NCI-H2107 treated with DMSO at 0.1 percent for 48 hours (cell line): ENCODE measurements around the gene SQOR.
A peak's percentile ranks its signal among the peaks of the same experiment; 100 is the strongest.

ENCODE experiments used
- DNase-seq: peaks from one replicate; lab custom pipeline; 2025; ENCODE audit not compliant: unreplicated experiment; lab: John Stamatoyannopoulos, UW

The SQOR gene

GRCh38 chr15:45634432-45635190 is at the start of gene SQOR:
Gene SQOR, plus strand, starts transcription at chr15:45635029. Its CDS starts 23,895 bp downstream, at chr15:45658924.
- DNase-seq = no peak

DNA sequence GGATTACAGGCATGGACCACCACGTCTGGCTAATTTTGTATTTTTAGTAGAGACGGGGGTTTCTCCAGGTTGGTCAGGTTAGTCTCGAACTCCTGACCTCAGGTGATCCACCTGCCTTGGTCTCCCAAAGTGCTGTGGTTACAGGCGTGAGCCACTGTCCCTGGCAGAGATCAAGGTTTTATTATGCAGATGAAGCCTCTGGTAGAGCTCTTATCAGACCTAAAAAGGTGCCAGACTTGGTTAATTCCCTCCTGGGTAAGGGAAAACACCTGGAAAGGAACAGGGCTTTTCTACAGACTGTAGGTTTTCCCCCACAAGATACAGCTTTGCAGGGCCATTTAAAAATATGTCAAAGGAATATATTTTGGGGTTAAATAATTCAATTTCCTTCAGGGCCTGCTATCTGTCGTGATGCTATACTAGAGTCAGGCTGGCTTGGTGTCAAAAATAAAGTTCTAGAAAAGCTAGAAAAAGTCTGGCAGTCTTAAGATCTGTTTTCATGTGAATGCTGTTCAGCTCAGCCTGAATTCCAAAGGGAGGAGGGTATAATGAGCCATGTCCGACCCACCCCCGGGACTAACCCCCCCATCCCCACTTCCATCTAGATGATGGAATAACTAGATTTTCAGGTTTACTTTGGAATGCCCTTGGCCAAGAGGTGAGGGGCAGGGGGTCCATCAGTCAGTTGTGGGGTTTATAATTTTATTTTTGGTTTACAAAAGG is 49.6 kb upstream of the SQOR start:
- no peak for DNase-seq

- DNase-seq = no peak
Observed at GRCh38 chr15:45586125-45586524, 48.7 kb upstream of the SQOR start.

GRCh38 chr15:45586601-45587094 is 48.2 kb upstream of the SQOR start:
- DNase-seq = peak; percentile 37

DNA sequence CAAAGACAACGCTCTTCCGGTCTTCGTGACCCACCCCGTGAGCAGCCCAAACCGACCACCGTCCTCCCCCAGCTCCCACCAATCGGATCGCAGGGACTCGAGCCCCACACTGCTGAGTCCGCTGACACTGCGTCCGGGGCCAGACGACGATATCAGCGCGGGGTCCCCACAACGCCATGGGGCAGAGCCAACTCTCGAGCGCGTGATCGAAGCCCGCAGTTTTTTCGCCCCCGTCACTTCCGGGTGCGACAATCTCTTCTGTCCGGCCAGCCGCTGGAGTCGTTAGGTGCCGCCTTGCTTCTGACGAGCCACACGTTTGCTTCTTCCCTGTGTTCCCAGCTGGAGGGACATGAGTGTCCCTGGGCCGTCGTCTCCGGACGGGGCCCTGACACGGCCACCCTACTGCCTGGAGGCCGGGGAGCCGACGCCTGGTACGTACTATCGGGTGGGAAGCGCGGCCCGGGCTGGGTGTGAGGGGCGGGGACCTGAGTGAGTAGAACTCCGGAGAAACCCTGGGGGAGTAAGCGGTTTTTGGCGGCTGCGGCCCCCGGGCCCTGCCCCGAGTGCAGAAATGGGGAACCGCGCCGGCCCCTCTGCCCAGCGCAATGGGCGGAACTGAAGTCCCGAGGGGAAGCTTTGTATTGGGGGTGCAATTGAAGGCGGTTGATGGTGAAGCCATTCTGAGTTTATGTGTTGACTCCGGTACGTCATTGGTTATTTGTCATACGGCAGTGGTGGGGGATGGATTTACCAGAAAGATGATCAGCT is 47.5 kb upstream of the SQOR start, which contains the start of gene BLOC1S6:
TSS of gene BLOC1S6 (plus strand) at position 285 of the 768 bp plus-strand sequence. CDS start at position 350, 65 bp downstream.
- DNase-seq = peak; percentile 37

- DNase-seq = no peak
Observed at GRCh38 chr15:45587863-45588170, 47.0 kb upstream of the SQOR start.

GRCh38 chr15:45588219-45588875 is 46.5 kb upstream of the SQOR start:
- no peak for DNase-seq

DNA sequence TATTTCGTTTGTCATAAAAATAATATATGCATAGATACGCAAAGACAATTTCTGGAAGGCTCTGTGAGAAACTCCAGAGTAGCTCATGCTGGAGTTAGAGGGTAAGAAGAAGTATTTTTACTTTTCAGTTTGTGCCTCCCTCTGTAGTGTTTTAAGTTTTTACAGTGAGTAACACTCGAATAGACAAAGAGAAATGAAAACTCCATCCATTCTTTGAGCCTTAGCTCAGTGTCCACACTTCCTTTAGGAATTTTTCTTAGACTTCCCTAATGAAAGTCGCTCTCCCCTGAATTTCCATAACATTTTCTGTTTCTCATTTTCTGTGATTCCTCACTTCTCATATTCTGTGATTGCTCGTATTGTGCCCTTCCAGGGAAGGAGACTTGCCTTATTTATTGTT is 45.6 kb upstream of the SQOR start:
- DNase-seq = no peak

DNA sequence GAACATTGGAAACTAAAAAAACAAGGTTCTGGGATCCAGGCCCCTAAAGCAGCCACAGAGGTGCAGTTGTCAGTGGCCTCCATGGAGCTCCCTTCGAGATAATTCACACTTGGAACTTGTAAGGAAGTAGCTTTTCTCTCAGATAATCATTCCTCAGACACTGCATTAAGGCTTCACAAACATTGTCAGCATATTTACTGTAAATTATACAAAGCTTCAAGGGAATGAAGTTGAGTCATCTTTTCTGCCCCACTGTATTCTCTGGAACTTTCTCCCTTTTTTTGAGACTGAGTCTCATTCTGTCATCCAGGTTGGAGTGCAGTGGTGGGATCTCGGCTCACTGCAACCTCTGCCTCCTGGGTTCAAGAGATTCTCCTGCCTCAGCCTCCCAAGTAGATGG is 40.5 kb upstream of the SQOR start:
- no peak for DNase-seq

DNA sequence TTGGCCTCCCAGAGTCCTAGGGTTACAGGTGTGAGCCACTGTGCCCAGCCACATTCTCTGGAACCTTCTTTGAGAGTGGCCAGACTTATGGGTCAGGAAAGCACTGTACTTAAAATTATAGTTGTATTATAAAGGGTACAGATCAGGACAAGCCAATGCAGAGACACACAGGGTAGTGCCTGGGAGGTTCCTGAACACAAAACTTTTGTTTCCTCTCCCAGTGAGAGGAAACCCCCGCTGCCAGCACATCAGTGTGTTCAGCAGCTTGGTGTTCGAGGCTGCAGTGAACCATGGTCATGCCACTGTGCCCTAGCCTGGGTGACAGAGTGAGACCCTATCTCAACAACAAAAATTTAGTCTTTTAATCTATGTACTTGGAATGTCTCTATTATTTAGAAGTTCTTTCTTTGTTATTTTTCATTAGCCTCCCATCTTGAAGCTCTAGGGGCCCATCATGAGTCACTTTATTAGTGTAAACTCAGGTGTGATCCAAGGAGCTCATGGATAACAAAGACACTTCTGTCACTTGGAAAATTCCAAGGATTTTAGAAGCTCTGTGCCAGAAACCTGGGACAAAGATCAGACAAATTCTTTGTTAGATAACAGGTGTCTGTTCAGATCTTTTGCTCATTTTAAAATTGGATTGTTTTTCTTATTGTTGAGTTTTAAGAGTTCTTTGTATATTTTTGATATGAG is 39.8 kb upstream of the SQOR start:
- DNase-seq = no peak

GRCh38 chr15:45603881-45604280 is 30.9 kb upstream of the SQOR start:
- DNase-seq = no peak

DNA sequence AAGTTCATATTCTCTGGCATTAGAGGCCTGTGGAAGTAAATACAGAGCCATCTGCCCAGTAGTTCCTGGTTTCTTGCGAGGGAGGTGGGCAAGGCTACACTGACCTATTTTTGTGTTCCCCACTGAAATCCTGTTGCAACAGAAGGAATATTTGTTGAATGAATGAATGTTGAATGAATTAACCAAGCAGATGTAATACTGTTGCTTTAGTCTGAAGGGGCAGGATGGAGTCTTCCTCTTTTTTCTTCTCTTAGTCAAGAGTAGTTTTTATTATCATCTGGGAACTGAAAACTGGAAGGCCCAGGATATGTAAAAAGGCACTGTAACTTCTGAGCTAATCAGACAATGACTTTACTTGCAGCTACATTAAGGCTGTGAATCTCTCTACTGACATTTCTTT is 30.5 kb upstream of the SQOR start:
- DNase-seq = no peak

GRCh38 chr15:45606413-45606812 is 28.4 kb upstream of the SQOR start:
- no peak for DNase-seq

DNA sequence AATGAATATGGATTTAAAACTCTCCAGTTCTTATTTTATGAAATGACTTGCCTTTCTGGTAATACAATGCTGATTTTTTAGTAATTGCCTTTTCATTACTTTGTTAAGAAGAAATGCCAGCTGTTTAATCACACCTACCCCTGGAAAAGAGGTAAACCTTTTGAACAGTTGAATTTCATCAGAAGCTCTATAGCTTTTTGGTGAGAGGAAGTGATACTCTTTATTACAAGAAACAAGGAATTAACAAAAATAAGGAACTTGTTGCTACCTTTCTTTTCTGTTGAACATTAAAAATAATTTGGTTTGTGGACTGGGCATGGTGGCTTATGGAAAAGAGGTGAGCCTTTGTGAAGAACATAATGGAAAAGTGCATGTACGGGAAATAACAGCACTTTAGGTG is 28.0 kb upstream of the SQOR start:
- no peak for DNase-seq

GRCh38 chr15:45611305-45611704 is 23.5 kb upstream of the SQOR start:
- no peak for DNase-seq

- DNase-seq = no peak
Observed at GRCh38 chr15:45612790-45613415, 21.9 kb upstream of the SQOR start.

DNA sequence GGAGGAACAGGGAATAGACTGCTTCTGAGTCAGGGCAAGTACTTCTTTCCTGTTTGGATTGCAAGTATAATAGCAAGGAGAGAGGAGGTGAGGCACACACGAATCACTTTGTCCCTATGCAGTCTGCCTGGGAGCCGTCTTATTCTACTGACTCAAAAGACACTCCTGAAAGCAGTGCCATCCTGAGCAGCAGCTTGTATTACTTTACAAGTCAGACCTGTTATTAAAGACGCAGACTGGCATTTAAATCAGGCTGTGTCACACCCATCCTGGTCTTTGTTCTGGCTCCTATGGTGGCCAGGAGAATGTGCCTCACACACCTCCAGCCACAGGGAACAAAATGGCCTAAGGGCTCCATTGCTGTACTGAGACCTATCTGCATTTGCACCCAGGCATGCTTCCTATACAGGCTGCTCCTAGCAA is 17.9 kb upstream of the SQOR start:
- no peak for DNase-seq

- DNase-seq = peak; percentile 31
Observed at GRCh38 chr15:45618813-45619212, 16.0 kb upstream of the SQOR start.

GRCh38 chr15:45628136-45628535 is 6.7 kb upstream of the SQOR start:
- DNase-seq = no peak
